GM03348 (cell line): ENCODE data around the gene SOSTDC1.
A peak's percentile ranks its signal among the peaks of the same experiment; 100 is the strongest.
"Not testable (repeated sequence)": the region's sequence is repeated elsewhere in the genome, so short reads cannot be mapped to it uniquely, and the experiment has no call there.

Source experiments
- DNase-seq: peaks from one replicate; pipeline ENCODE4 v3.0.0; 2012; ENCODE audit warnings: low spot score

Gene SOSTDC1

DNA sequence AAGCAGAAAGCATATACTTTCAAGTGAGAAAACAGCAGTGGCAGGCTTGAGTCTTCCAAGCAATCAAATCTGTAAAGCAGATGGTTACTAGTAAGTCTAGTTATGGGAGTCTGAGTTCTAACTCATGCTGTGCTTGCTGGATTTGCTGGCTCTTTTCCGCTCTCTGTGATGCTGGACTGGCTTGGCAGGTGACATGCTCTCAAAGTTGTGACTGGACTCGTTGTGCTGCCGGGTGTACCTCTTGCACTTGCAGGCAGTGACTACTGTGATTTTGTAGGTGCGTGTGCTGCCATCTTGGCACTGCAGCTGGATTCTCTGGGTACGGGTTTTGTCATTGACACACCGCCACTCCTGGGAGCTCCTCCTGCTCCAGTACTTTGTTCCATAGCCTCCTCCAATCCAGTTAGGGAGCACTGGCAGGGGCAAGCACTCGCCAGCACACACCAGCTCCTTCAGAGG lies 3.1 kb downstream of the SOSTDC1 start:
- no peak for DNase-seq

DNA sequence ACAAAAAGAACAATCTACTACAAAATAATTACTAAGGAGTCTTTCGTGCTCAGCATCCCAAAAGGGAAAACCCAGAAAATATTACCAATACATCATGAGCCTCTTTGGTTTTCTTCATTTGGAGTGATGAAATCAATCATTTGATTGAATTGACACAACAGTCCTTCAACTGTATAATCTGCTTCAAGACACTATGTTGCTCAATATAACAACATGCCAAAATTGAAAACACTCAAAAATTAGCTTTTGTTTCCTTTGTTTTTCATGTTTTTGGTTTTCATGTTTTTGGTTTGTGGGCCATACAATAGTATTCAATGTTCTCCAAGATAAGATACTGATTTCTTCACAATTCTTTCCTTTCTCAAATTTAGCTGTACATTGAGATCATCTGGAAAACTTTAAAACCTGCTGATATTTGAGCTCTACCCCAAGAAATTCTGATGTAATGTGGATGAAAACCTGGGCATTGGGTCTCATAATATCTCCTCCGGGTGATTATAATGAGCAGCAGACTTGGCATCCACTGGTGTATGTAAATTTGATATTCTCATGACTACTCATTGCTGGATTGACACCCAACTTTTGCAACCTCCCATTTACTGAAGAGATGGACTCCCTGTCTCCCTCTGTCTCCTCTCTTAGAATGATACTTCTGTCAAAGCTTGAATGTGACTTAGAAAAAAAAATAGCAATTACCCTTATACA lies 4.6 kb downstream of the SOSTDC1 start:
- DNase-seq: no peak

DNA sequence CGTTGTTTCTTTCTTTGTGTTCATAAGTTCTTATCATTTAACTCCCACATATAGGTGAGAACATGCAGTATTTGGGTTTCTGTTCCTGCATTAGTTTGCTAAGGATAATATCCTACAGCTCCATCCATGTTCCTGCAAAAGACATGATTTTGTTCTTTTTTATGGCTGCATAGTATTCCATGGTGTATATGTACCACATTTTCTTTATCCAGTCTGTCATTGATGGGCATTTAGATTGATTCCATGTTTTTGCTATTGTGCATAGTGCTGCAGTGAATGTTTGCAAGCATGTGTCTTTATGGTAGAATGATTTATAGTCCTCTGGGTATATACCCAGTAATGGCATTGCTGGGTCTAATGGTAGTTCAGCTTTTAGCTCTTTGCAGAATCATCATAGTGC lies 9.2 kb downstream of the SOSTDC1 start:
- DNase-seq: not testable (repeated sequence)

DNA sequence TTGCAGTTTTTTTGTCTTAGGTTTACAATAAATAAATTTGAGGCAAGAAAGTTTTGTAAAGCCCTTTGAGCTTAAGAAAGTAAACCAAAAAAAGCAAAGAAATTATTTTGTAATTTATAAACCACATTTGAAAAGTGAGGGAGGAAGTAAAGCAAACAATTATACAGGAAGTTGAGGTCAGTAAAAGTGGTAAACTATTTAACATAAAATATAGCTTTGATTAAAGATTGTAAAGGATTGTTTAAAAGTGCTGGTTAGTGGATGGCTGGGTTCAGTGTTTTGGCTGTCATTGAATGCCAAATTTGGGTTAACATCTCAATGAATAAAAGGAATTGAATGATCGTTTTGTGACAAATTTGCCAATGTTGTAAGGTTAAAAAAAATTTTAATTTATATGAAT lies 9.9 kb downstream of the SOSTDC1 start:
- no peak for DNase-seq

DNA sequence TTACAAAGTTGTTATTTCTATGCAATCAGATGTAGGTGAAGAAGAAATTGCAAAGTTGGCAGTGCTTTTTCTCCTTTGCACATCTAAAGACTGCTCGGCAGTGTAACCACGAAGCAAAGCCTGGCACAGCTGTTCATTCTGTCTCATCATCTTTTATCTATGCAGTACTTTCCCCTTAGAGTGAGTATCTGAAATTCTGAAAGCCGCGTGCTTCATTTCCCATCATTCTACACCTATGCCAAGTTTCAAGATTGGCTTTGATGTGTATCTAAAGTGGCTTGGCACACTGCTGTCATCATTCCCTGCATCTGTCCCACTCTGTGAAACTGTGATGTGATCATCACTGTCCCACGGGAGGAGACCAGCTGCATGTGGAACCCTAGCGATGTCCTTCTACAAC lies 15.2 kb downstream of the SOSTDC1 start:
- no peak for DNase-seq

DNA sequence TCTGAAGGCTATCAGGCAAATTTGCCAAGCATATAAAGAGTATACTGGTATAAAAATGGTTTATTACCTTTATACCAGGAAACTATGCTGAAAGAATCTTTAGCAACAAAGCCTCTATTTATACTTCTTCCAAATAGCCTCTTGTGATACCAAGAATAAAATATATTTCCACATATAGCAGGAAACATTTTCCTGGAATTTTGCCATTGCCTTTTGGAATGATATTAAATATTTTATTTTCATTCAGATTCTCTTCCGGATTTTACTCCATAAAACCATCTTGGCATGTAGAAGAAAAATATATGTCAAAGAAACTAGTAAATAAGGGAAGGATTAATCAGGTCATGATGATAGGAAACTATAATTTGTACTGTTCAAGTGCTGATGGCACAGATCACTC lies 17.7 kb downstream of the SOSTDC1 start:
- DNase-seq: no peak

DNA sequence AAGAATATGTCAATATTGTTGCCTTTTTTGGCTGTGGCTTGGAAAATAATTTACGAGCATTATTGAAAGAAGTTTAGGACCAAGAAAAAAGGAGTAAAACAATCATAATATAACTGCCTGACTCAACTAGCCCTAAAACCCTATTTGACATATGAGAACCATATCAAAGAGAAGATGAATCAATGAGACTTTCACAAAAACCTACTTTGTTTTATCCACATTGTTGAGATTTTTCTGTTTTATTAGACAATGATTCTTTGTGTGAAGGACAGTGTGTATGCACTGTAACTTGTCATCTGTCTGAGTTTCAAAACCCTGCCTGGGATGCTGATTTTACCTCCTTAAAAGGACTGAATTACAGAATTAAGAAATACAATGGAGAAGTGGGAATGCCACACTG lies 19.0 kb downstream of the SOSTDC1 start:
- no peak for DNase-seq

DNA sequence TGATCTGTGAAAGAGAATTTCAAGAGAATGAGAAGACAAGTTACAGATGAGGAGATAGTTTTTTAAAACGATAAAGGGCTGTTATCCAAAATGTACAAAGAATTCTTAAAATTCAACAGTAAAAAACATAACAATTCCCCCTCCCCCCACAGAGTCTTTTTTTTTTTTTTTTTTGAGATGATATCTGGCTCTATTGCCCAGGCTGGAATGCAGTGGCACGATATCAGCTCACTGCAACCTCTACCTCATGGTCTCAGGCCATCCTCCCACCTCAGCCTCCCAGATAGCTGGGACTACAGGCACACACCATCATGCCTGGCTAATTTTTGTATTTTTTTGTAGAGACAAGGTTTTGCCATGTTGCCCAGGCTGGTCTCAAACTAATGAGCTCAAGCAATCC lies 21.7 kb downstream of the SOSTDC1 start:
- DNase-seq: not testable (repeated sequence)

DNA sequence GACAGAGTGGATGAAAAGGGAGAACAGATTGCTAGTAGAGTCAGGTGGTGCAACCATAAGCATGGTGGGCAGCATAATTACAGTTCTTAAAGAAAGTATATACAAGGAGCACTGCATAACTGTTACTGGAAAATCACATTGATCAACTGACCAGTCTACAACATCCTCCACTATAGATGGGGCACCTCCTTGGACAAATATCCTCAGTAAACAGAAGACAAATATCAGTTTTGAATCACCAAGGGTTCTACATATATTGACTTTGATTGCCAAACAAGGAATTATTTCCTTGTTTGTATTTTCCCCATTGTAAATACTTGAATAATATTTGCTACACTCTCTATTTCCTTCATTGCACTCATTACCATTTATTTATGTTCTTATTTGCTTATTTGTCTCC lies 26.6 kb downstream of the SOSTDC1 start:
- no peak for DNase-seq

DNA sequence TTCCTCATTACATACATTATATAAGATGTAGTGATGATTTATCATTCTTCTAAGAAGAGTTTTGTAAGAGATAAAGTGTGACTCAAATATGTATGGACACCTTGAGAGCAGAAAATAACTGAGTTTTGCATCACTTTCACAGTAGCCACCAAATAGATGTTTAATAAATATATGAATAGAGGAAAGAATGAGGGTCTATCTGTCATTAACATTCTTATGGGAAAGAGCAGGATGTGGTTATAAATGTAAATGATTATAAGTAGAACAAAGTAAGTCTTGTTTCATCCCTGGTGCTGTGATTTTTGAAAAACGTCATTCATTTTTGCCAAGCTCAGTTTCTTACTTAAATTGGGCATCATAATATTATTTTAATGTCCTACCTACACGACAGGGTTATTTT lies 29.2 kb downstream of the SOSTDC1 start:
- DNase-seq: no peak

DNA sequence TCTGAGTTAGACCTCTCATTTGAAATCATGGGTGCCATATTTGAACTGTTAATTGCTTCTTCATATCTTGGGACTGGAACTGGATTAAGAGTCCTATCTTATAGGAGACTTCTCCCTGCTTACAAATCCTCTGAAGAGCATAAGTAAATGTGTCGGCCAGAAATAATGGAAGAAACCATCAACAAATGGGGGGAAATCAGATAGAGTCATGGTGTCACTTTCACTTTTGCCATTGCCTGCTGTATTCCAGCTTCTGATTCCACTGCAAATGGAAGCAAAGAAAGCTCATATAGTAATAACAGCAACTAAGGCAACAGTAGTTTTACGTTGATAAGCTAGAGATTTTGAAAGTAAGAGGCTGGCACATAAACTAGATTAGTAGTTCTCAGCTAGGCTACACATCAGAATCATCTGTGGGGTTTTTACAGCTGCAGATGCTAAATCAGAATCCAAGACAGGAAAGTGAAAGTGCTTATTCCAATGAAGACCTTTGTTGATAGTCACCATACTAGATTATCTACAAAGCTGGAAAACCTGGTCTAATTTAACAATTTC lies 31.9 kb downstream of the SOSTDC1 start:
- no peak for DNase-seq

DNA sequence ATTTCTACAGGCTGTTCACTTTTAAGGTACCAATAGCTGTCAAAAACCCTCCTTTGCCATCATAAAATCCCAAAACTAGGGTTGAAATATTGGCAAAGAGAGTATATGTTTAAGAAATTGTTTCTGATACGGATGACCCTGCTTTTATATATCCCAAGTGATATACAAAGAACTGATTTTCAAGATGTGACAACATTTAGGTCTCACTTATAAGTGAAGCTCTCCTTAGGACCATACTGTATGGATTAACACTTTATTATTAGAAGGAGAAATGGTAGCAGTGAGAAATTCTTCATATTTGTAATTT lies 33.2 kb downstream of the SOSTDC1 start:
- no peak for DNase-seq

DNA sequence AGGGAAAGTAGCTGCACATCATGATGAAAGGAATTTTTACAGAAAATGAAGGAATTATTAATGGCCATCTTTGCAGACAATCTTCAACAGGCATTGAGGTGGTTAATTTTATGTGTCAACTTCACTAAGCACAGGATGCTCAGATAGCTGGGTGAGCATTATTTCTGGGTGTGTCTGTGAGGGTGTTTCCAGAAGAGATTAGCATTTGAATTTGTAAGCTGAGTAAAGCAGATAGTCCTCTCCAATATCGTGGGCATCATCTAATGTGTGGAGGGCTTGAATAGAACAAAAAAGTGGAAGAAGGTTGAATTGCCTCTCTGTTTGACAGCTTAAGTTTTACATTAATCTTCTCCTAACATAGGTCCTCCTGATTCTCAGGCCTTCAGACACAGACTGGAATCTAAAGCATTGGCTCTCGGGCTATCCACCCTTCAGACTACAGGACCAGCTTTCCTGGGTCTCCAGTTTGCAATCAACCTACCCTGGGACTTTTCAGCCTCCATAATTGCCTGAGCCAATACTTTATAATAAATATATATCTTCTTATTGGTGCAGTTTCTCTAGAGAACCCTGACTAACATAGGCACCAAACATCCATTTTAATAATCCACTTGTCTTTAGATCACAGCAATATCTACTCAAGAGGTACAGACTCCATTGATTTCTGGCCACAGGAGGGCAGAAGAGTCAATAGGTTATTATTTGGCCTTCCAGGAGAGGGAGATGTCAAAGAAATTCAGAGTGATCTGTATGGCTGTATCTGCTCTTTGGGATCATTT lies 33.7 kb downstream of the SOSTDC1 start:
- DNase-seq: peak; percentile 16

DNA sequence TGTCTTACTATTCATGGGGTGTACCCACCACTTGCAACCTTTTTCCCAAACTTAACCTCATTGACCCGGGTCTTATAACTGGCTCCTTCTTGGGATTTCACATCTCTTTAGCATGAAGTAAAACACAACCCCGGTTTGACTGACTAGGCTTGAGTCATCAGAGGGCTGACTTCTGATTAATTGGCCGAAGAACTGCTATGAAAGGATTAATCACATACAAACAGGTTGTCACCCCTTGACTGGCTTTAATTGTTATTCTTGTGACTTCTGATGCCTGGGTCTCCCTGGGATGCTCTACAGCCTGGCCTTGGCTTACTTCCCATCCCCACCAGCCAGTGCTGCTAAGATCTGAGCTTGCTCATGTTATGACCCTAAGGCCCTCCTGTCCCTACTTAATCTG lies 35.4 kb downstream of the SOSTDC1 start:
- no peak for DNase-seq

DNA sequence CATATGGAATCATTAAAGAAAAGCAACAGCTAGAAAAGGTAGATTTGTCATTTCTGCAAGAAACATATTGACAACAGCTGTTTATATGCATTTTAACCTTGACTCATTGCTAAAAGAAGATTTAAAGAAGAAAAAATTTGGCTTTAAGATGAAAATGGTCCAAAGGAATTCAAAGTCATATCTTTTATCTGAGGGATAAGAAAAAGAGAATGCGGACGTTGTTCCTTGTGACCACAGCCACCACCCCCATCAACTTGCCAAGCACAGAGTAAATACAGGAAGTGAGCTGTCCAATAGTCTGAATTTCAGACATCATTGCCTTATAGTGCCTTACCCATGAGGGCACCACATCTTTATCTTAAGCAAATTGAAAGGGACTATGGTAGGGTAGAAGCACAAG lies 36.9 kb downstream of the SOSTDC1 start:
- DNase-seq: peak; percentile 36

DNA sequence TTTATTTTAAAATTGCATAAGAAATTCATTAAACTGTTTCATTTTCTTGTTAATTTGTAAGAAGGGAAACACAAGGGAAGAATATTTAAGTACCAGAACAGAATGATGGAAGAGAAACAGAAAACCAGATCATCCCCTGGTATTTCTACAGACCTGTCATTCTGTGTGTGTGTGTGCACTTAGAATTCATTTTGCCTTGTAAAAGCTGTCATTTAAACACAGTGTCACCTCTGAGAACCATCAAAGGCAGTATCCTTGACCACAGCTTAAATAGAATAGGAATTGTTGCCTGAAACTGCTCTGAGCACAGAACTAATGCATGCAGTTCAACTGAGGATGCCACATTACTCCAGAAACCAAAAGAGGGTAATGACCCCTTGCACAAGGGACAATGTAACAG lies 37.4 kb downstream of the SOSTDC1 start:
- DNase-seq: no peak

DNA sequence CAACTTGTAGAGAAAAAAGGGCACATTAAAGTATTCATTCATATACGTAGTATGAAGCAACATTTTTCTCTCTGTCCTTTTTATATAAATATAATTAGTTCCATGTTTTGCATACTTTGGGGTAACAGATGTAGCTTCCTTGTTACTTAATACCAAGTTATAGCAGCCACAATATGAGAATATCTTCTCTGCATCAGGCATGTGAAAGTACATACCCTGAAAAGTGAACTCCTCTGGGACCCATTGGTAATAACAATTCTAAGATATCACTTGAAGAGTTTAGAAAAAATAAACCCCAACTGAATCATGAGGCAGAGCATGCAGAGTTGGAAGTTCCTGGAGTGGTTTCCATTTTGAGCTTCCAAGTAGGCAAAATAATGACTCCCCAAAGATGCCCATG lies 41.8 kb downstream of the SOSTDC1 start:
- no peak for DNase-seq

DNA sequence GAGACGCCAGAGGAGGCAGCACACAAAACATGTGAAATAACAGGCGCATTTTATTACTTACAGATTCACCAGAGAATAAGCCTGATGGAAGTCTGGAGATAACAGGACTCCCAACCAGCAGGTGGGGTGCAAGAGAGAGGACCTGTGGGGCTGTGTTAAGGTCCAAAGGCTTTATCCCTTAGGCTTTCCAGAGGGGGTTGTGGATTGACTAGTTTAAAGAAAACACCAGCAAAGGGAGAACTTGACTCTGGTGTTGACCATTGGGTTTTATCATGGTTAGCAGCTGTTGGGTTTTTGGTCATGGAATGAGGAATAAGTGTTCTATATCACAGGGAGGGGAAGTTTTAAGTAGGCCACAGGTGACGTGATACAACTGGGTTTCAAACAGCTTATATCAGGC lies 42.6 kb downstream of the SOSTDC1 start:
- no peak for DNase-seq

DNA sequence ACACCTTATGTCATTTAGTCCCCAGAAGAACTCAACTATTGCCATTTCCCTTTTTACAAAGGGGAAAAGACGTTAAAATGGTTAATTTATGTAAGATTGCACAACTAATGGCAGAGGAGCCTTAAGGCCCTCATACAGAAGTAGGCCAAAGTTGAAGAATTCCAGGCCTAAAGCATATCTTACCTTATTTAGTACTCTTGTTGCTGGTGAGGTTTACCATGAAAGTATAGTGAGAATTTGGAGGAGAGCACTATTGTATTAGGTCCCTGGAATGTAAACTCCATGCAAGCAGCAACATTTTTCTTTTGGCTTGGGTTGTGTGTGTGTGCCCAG lies 43.5 kb downstream of the SOSTDC1 start:
- DNase-seq: no peak

DNA sequence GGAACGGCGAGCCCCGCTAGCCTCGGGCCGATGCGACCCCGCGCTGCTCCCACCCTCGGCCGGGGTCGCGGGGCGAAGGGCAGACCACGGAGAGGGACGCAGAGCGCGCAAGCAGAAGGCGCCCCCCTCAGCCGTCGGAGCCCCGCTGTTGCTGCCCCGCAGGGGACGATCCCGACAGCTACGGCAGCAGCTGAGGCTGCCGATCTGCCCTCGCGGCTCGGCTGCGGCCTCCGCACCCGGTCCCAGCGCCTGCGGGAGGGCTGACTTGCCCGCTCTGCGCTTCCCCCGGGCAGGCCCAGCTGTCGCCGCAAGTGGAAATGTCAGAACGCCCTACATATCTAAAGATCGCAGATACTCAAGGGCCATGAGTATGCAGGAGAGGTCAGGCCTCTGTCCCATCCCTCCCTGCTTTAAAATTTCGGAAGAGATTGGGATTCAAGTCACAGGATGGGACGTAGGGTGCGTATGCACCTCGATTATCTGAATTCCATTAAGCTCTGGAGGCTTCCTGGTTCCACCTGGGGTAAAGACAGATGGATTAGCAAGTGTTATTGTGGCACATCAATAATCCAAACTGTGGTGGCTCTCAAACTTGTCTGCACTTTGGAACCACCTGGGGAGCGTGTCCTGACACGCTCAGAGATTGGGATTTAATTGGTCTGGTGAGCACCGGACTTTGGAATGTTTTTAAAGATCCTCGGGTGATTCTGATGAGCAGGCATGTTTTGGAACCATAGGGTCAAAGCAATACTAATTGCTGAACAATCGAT lies 44.0 kb downstream of the SOSTDC1 start, which contains the start of gene CRPPA:
TSS of gene CRPPA (minus strand) at position 206 of the 770 bp plus-strand sequence. CDS start 216 bp downstream, outside the sequence.
- DNase-seq: peak; percentile 63

DNA sequence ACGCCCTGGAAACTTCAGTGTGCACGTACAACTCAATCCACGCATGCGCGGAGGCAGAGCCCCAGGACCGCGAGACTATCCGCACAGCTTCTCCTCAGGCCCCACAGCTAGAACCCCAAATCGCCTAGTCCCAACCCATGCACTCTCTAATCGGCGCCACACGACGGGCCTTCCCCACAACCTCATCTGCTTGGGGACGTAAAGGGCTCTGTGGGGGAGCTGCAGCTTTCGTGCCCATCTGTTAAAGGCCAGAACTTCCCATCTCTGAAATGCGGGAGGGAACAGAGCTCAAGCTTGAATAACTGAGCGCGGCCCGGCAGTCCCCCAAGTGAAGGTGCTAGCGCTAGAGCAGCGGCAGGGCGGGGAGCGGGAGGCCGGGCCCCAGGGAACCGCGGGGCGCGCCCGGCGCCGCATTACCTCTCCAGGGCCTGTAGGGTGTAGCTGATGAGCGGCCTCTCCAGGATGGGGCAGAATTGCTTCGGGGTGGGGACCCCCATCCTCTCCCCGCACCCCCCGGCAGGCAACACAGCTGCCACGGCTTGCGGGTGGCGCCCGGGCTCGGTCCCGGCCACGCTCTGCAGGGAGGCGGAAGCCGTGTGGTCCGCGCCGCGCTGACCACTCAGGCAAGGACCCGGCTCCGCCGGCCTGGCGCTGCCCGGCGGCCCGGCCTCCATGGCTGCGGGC lies 44.7 kb downstream of the SOSTDC1 start:
- DNase-seq: peak; percentile 93

DNA sequence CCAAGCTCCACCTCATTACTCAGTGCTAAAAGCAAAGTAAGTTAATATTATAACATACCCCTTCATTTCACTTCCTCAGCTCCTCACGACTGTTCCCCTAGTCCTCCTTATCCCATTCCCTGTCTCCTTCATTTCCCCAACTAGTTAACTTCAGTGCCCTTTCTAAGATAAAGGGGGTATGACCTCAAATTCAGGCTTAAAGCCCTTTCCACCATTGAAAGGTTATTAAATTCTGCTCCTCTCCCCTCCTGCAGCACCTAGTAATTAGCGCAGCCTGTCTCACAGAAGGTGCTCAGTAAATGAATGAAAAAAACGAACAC lies 45.2 kb downstream of the SOSTDC1 start:
- DNase-seq: no peak
